PC-9 (cell line): ENCODE data around the gene FAM83C. TPM values are rescaled to one million over a fixed set of nuclear protein-coding genes. Genes with fewer than 3 reads are reported as not detected.

Source experiments
- BruUV-seq: library from RNA; stranded (reverse); fragments of 400-500 nt; replicated peaks from 2 replicates; lab custom pipeline; 2021; lab: Mats Ljungman, UMichigan
- CTCF ChIA-PET: fragments of 300-600 bp; sonication (Branson Sonifier 250); formaldehyde crosslinking; loops from one replicate; lab custom pipeline; 2022; ENCODE audit warnings: antibody characterized with exemption; lab: Charles Lee
- POLR2A ChIA-PET: fragments of 300-600 bp; sonication (Branson Sonifier 250); formaldehyde crosslinking; loops from one replicate; lab custom pipeline; 2022; ENCODE audit warnings: antibody characterized with exemption; ENCODE audit not compliant: unreplicated experiment; lab: Charles Lee
- DNase-seq, 2 experiments: peaks; one replicate each; pipeline versions ENCODE4 v3.0.0 to v3.0.0-alpha.2; 2015 to 2022; ENCODE audit warnings: mixed read lengths in 1 of 2
- H2AFZ ChIP-seq: fragments of 200-600 bp; sonication (generic); 2 replicates; pipeline ENCODE4 v1.8.1; 2017; ENCODE audit warnings: antibody characterized with exemption
- H3F3A ChIP-seq: fragments of 200-600 bp; sonication (generic); 2 replicates; pipeline ENCODE4 v1.8.1; 2017; ENCODE audit warnings: antibody characterized with exemption, mild to moderate bottlenecking, low read depth; ENCODE audit not compliant: insufficient read depth
- H3K27ac ChIP-seq: fragments of 200-600 bp; sonication (generic); 2 replicates; pipeline ENCODE4 v1.6.1; 2016; ENCODE audit warnings: mixed run types
- H3K27me3 ChIP-seq: fragments of 200-600 bp; sonication (generic); 2 replicates; pipeline ENCODE4 v1.6.1; 2016; ENCODE audit warnings: low read depth, mixed run types; ENCODE audit not compliant: insufficient read depth
- H3K36me3 ChIP-seq: fragments of 200-600 bp; sonication (generic); 2 replicates; pipeline ENCODE4 v1.6.1; 2016; ENCODE audit warnings: low read depth, mixed run types
- H3K4me1 ChIP-seq: fragments of 200-600 bp; sonication (generic); replicated peaks from 2 replicates; pipeline ENCODE4 v1.6.1; 2016; ENCODE audit warnings: mixed run types; ENCODE audit not compliant: insufficient read depth
- H3K4me2 ChIP-seq: fragments of 200-600 bp; sonication (generic); 2 replicates; pipeline ENCODE4 v1.6.1; 2017; ENCODE audit warnings: mixed run types
- H3K4me3 ChIP-seq: fragments of 200-600 bp; sonication (generic); 2 replicates; pipeline ENCODE4 v1.6.1; 2016; ENCODE audit warnings: mixed run types
- H3K79me2 ChIP-seq: fragments of 200-600 bp; sonication (generic); 2 replicates; pipeline ENCODE4 v1.6.1; 2017; ENCODE audit warnings: low read depth, mixed run types
- H3K9me2 ChIP-seq: fragments of 200-600 bp; sonication (generic); 2 replicates; pipeline ENCODE4 v1.8.1; 2017; ENCODE audit warnings: mild to moderate bottlenecking; ENCODE audit not compliant: insufficient read depth
- H3K9me3 ChIP-seq: fragments of 200-600 bp; sonication (generic); 2 replicates; pipeline ENCODE4 v1.8.1; 2016; ENCODE audit warnings: low read depth; ENCODE audit not compliant: insufficient read depth
- H4K20me1 ChIP-seq: fragments of 200-600 bp; sonication (generic); 2 replicates; pipeline ENCODE4 v1.8.1; 2017; ENCODE audit not compliant: insufficient read depth
- CTCF ChIP-seq: fragments of 200-600 bp; sonication (generic); conservative IDR thresholded peaks from 2 replicates; pipeline ENCODE4 v1.6.1; 2017; ENCODE audit warnings: mixed run types, antibody characterized with exemption, mild to moderate bottlenecking, moderate library complexity
- EZH2 ChIP-seq: fragments of 200-600 bp; sonication (generic); IDR thresholded peaks from 2 replicates; pipeline ENCODE4 v1.8.0; 2017; ENCODE audit warnings: antibody characterized with exemption, low read depth
- intact Hi-C: fragments of 100-400 bp; cut with micrococcal nuclease; formaldehyde crosslinking; loops from one replicate; pipeline ENCODE4 v1.10.0; 2022; ENCODE audit not compliant: unreplicated experiment
- total RNA-seq: library from RNA; stranded (reverse); gene quantifications from 2 replicates; pipeline ENCODE4 v1.2.3, GENCODE V29; 2021

The FAM83C gene
- total RNA-seq, 1 experiment from 2014 or later = not detected

- Histone ChIP-seq H3K9me2 (no peaks in the 10 kb centered on the region), H3K4me3 (no peak overlapping the region), H3K4me1 (peaks cover 68% of the 10 kb centered on the region), H3K36me3 (no peaks in the 10 kb centered on the region), H3K27ac (peak overlapping the region; percentile 97), H3K9me3 (no peaks in the 10 kb centered on the region), H3K79me2 (0 out of 2 replicates have a peak, but pooled peaks cover 4% of the 10 kb centered on the region), H3K27me3 (no peaks in the 10 kb centered on the region), H4K20me1 (no peaks in the 10 kb centered on the region), H2AFZ (no peak overlapping the region), H3K4me2 (peak overlapping the region; percentile 59), H3F3A (peaks cover 52% of the 10 kb centered on the region)
- CTCF ChIA-PET = no interaction called here
- DNase-seq = peak; percentile 42 to 74
- intact Hi-C loops = no loop called here
- no TSS peak for BruUV-seq
- TF ChIP-seq EZH2 (no peak), CTCF (no peak)
- POLR2A ChIA-PET = interaction anchor here (0.7 kb wide), 1 partner anchor 33 kb away, joined by 3 read pairs; no protein-coding TSS in a partner anchor
Measured at GRCh38 chr20:35311409-35311808, 19.2 kb upstream of the FAM83C start.

- Histone ChIP-seq H3K27ac (peak overlapping the region; percentile 92), H4K20me1 (no peaks in the 10 kb centered on the region), H3F3A (peaks cover 64% of the 10 kb centered on the region), H3K79me2 (0 out of 2 replicates have a peak, but pooled peaks cover 4% of the 10 kb centered on the region), H3K4me2 (peak overlapping the region; percentile 12; the same call in 1 of the 2 replicates), H3K9me2 (no peaks in the 10 kb centered on the region), H2AFZ (no peak overlapping the region), H3K4me1 (peaks cover 82% of the 10 kb centered on the region), H3K4me3 (no peak overlapping the region), H3K36me3 (no peaks in the 10 kb centered on the region), H3K9me3 (no peaks in the 10 kb centered on the region), H3K27me3 (no peaks in the 10 kb centered on the region)
- TF ChIP-seq CTCF (no peak), EZH2 (no peak)
- no TSS peak for BruUV-seq
- intact Hi-C loops = no loop called here
- DNase-seq = peak in 1 of 2 experiments; percentile 66
- ChIA-PET CTCF (interaction anchor here (0.6 to 4.6 kb wide), 3 partner anchors 10 to 1574 kb away, joined by 3 to 19 read pairs (median 6); no protein-coding TSS in a partner anchor), POLR2A (interaction anchor here (0.7 to 1.8 kb wide), 2 partner anchors 10 to 323 kb away, joined by 3 to 4 read pairs; no protein-coding TSS in a partner anchor)
Measured at GRCh38 chr20:35307666-35308653, 15.7 kb upstream of the FAM83C start.

GRCh38 chr20:35306931-35307517 lies 14.8 kb upstream of the FAM83C start:
- BruUV-seq = no TSS peak
- Histone ChIP-seq H3F3A (peaks cover 64% of the 10 kb centered on the region), H3K79me2 (0 out of 2 replicates have a peak, but pooled peaks cover 4% of the 10 kb centered on the region), H3K4me1 (peaks cover 82% of the 10 kb centered on the region), H3K4me3 (no peak overlapping the region), H3K27me3 (no peaks in the 10 kb centered on the region), H3K36me3 (no peaks in the 10 kb centered on the region), H3K9me2 (no peaks in the 10 kb centered on the region), H3K27ac (peak overlapping the region; percentile 92), H2AFZ (no peak overlapping the region), H3K9me3 (no peaks in the 10 kb centered on the region), H3K4me2 (peak overlapping the region; percentile 54), H4K20me1 (no peaks in the 10 kb centered on the region)
- DNase-seq = peak in 1 of 2 experiments; percentile 43
- TF ChIP-seq EZH2 (no peak), CTCF (peak; percentile 69)
- POLR2A ChIA-PET = interaction anchor here (0.7 to 1.8 kb wide), 2 partner anchors 11 to 322 kb away, joined by 3 to 4 read pairs; no protein-coding TSS in a partner anchor
- intact Hi-C loops = no loop called here
- CTCF ChIA-PET = interaction anchor here (1.0 to 4.6 kb wide), 4 partner anchors 11 to 148 kb away, joined by 3 to 19 read pairs (median 5); no protein-coding TSS in a partner anchor
